CD4-positive, alpha-beta T cell treated with Interleukin-6 at 100 ng/mL for 8 hours (primary cell): Measurements from ENCODE around the gene SOST.

Source experiments
- DNase-seq: peaks from one replicate; pipeline ENCODE4 v3.0.0-alpha.2; 2020; ENCODE audit warnings: mixed read lengths, low spot score

SOST gene

DNA sequence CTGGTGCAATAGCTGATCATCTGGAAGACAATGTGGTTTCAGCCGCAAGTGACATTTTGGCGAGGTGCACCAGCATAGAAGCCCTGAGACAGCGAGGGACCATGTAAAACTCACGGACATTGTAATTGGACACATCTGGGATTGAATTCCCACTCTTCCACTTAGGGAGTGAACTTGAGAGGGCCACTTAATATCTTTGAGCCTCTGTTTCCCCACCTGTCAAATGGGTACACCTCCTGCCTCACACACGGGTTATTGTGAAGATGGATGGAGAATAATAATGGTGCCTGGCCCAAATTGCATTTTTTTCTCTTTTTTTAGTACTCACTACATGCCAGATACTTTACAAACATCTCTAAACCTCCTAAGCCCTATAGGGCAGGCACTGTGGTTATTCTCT, 51.4 kb downstream of the SOST start:
- no peak for DNase-seq

DNA sequence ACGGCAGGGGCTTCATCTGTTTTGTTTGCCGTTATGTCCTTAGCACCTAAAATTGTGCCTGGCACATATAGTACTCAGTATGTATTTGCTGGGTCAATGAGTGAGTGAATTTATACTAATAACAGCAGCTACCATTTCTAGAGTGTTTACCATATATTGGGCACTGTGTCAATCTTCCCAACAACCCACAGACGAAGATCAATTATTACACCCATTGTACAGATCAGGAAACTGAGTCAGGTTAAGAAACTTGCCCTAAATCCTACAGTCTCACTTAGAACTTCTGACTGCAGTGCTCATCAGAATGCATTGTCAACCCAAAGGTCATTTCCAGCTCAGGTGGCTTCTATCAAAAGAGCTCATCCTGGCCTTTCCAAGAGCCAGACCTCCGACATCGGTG, 52.4 kb downstream of the SOST start:
- no peak for DNase-seq
